Cardiac muscle cell (in vitro differentiated cells and primary cell): Measurements from ENCODE around the gene SUPT4H1. TPM values are rescaled to one million over a fixed set of nuclear protein-coding genes. Genes with fewer than 3 reads are reported as not detected.
A peak's percentile ranks its signal among the peaks of the same experiment; 100 is the strongest.

Source experiments
- DNase-seq, 2 donors: peaks; one replicate each; pipeline versions ENCODE4 v3.0.0 to v3.0.0-alpha.2; 2010 to 2017; ENCODE audit warnings: low read depth in 1 of 2, low spot score in 1 of 2
- H3K27ac ChIP-seq: fragments of 200-600 bp; sonication (generic); 2 replicates; pipeline ENCODE4 v1.5.1; 2016
- H3K27me3 ChIP-seq: fragments of 200-600 bp; sonication (generic); 2 replicates; pipeline ENCODE4 v1.6.0; 2016; ENCODE audit warnings: control low read depth
- H3K36me3 ChIP-seq: fragments of 200-600 bp; sonication (generic); 2 replicates; pipeline ENCODE4 v1.5.1; 2016; ENCODE audit warnings: control low read depth
- H3K4me1 ChIP-seq: fragments of 200-600 bp; sonication (generic); 2 replicates; pipeline ENCODE4 v1.8.1; 2017; ENCODE audit warnings: low read depth, mild to moderate bottlenecking, mixed run types
- H3K4me3 ChIP-seq: fragments of 200-600 bp; sonication (generic); 2 replicates; pipeline ENCODE4 v1.5.1; 2016; ENCODE audit warnings: mild to moderate bottlenecking
- H3K9me3 ChIP-seq: fragments of 200-600 bp; sonication (generic); 2 replicates; pipeline ENCODE4 v1.5.1; 2017; ENCODE audit warnings: low read depth, mild to moderate bottlenecking, control low read depth
- polyA plus RNA-seq: library from polyadenylated mRNA; unstranded; fragments of >200 nt; fragmentation: Nextera tagmentation; extraction: Ambion mirVana; gene quantifications from 2 replicates; pipeline ENCODE4 v1.2.1, GENCODE V29; 2016
- total RNA-seq: library from RNA; depleted of rRNA; stranded (reverse); fragments of >200 nt; gene quantifications from 2 replicates; pipeline ENCODE4 v1.2.3, GENCODE V29; 2016
- TF ChIP-seq, protein P1 (sequence below): IDR thresholded peaks from 2 replicates; pipeline ENCODE4 v1.5.1; 2012; ENCODE audit warnings: low read depth, mild to moderate bottlenecking, low read length

The SUPT4H1 gene
- total and polyA plus RNA-seq, 2 experiments from 2014 or later, result 97.9 to 152 TPM

DNA sequence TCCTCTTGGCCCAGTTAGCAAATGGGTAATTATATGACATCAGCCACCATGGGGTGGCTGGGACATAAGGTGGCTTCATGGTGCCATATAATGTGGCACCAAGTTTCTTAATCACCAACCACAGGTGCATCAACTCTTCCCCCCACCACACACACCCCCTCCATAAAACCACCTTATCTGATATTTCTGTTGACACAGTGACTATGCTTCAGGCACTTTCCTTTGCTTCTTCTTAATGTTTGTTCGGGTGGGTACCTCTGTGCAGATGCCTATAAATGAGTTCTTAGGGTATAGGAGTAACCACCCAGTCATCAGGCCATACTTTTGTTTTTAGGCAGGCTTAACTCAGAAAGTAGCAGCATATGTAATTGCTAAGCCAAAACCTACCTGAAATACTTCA is 35.8 kb upstream of the SUPT4H1 start:
- no peaks in the 10 kb centered on the region for H3K36me3 ChIP-seq
- no peak overlapping the region for H3K27ac ChIP-seq
- H3K4me3 ChIP-seq, result no peak overlapping the region
- H3K27me3 ChIP-seq, result no peaks in the 10 kb centered on the region
- no peak for DNase-seq
- peaks cover 43% of the 10 kb centered on the region for H3K4me1 ChIP-seq
- TF ChIP-seq, protein P1, sequence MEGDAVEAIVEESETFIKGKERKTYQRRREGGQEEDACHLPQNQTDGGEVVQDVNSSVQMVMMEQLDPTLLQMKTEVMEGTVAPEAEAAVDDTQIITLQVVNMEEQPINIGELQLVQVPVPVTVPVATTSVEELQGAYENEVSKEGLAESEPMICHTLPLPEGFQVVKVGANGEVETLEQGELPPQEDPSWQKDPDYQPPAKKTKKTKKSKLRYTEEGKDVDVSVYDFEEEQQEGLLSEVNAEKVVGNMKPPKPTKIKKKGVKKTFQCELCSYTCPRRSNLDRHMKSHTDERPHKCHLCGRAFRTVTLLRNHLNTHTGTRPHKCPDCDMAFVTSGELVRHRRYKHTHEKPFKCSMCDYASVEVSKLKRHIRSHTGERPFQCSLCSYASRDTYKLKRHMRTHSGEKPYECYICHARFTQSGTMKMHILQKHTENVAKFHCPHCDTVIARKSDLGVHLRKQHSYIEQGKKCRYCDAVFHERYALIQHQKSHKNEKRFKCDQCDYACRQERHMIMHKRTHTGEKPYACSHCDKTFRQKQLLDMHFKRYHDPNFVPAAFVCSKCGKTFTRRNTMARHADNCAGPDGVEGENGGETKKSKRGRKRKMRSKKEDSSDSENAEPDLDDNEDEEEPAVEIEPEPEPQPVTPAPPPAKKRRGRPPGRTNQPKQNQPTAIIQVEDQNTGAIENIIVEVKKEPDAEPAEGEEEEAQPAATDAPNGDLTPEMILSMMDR, result no peak
- H3K9me3 ChIP-seq, result no peaks in the 10 kb centered on the region

DNA sequence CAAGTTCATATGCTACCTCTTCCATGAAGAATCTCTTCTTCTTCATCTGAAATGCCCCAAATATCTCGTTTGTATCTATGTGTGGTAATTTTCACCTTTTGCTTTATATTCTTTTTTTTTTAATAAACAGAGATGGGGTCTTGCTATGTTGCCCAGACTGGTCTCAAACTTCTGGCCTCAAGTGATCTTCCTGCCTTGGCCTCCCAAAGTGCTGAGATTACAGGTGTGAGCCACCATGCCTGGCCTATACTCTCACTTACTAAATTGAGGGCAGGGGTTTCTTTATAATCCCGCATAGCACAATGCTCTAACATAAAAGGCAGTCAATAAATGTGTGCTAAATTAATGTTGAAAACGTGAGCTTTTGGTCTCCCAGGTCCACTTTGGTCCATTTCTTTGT is 34.7 kb upstream of the SUPT4H1 start:
- no peaks in the 10 kb centered on the region for H3K36me3 ChIP-seq
- no peak for DNase-seq
- H3K27ac ChIP-seq, result no peak overlapping the region
- H3K9me3 ChIP-seq, result no peaks in the 10 kb centered on the region
- H3K27me3 ChIP-seq, result no peaks in the 10 kb centered on the region
- H3K4me3 ChIP-seq, result no peak overlapping the region
- peaks cover 36% of the 10 kb centered on the region for H3K4me1 ChIP-seq
- TF ChIP-seq, protein P1, result no peak

DNA sequence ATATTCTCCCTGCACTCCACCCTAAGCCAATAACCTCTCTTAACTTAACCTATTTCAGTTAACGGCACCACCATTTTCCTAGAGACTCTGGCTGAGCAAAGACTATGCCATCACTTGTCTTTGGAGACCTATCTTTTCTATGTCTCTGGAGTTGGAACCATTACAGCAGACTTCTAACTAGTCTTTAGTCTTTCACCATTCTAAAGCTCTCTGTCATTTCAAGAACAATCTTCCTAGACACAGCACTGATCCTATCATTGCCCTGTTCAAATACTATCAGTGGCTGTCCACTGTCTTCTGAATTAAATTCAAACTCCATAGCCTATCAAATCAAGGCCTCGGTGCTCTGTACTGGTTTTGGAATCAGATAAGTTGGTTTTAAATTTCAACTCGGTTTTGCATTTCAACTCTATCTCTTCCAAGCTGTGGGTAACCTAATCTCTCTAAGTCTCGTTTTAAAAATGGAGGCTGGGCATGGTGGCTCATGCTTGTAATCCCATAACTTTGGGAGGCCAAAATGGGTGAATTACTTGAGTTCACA is 33.4 kb upstream of the SUPT4H1 start:
- no peaks in the 10 kb centered on the region for H3K9me3 ChIP-seq
- no peaks in the 10 kb centered on the region for H3K27me3 ChIP-seq
- no peak overlapping the region for H3K27ac ChIP-seq
- H3K4me3 ChIP-seq, result no peak overlapping the region
- TF ChIP-seq, protein P1, result no peak
- H3K36me3 ChIP-seq, result no peaks in the 10 kb centered on the region
- no peak for DNase-seq
- peaks cover 27% of the 10 kb centered on the region for H3K4me1 ChIP-seq

DNA sequence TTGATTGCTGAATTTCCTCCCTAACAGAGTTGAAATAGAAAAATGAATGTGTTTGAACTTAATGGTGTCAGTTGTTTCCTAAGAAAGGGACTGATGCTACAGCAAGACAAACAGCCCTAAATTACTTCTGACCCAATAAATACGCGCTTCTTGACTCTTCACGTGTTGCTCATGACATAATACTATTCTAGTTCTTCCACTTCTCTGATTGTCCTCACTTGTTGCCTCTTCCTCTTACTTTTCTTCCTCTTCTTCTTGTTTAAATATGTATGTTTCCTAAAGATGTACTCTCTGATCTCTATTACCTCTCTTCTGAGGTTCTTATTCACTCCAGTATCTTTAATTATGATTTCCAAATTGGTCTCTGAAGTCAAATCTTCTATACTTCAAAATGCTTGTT is 32.9 kb upstream of the SUPT4H1 start:
- peak overlapping the region; percentile 12 for H3K27ac ChIP-seq
- no peaks in the 10 kb centered on the region for H3K9me3 ChIP-seq
- no peak for DNase-seq
- no peak overlapping the region for H3K4me3 ChIP-seq
- H3K4me1 ChIP-seq, result peaks cover 23% of the 10 kb centered on the region
- H3K36me3 ChIP-seq, result no peaks in the 10 kb centered on the region
- TF ChIP-seq, protein P1, result no peak
- H3K27me3 ChIP-seq, result no peaks in the 10 kb centered on the region

DNA sequence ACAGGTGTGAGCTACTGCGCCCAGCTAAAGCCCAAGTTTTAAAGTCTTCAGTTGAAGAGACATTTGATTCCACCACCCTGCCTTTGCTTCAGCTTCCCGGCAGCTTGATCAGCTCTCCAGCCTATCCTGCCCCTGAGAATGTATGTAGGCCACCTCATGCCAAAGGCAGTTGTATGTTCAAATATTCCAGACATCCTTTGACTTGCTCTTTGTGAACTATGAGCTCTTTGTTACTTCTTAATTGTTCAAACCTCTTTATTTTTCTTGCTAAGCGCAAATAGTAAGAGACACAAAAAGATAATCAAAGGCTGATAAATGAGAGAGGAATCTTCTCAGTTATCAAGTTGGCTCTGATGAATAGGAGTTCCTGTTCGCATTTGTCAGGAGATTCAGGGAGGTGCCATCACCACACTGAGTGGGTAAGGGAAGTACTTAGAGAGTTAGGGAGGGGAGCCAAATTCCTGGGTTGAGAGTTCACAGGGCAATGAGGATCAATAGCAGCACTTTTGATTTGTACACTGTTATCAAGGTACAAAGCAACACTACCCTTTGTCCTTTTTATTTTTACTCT is 32.0 kb upstream of the SUPT4H1 start:
- Histone ChIP-seq H3K4me1 (peaks cover 13% of the 10 kb centered on the region), H3K4me3 (no peak overlapping the region), H3K9me3 (no peaks in the 10 kb centered on the region), H3K36me3 (no peaks in the 10 kb centered on the region), H3K27ac (peak overlapping the region; percentile 12), H3K27me3 (no peaks in the 10 kb centered on the region)
- DNase-seq, result no peak
- TF ChIP-seq, protein P1, result no peak
